Activated naive CD4-positive, alpha-beta T cell treated with anti-CD3 and anti-CD28 coated beads, Interleukin-2, amount 10 ng/mL, durations not matched to agents 7 days and 5 days (primary cell): ENCODE measurements around the gene ACOT6.
"Not testable (repeated sequence)": the region's sequence is repeated elsewhere in the genome, so short reads cannot be mapped to it uniquely, and the experiment has no call there.

Experiments used
- CTCF ChIA-PET: fragments of 350-600 bp; sonication (Branson Sonifier 250); formaldehyde crosslinking; loops from one replicate; lab custom pipeline; 2021; ENCODE audit warnings: antibody characterized with exemption; lab: Charles Lee
- DNase-seq: peaks from one replicate; pipeline ENCODE4 v3.0.0-alpha.2; 2020
- H3K27ac Mint-ChIP-seq: one replicate; pipeline ENCODE4 v1.8.0; 2021; ENCODE audit warnings: mild to moderate bottlenecking, moderate library complexity, mixed read lengths
- H3K27me3 Mint-ChIP-seq: one replicate; pipeline ENCODE4 v1.8.0; 2021; ENCODE audit warnings: mild to moderate bottlenecking, mixed read lengths
- H3K36me3 Mint-ChIP-seq: one replicate; pipeline ENCODE4 v1.8.0; 2021; ENCODE audit warnings: mixed read lengths
- H3K4me1 Mint-ChIP-seq: one replicate; pipeline ENCODE4 v1.8.0; 2021; ENCODE audit warnings: mixed read lengths
- H3K4me3 Mint-ChIP-seq: one replicate; pipeline ENCODE4 v1.8.0; 2021; ENCODE audit warnings: mild to moderate bottlenecking, moderate library complexity, mixed read lengths
- H3K9me3 Mint-ChIP-seq: one replicate; pipeline ENCODE4 v1.8.0; 2021; ENCODE audit warnings: mixed read lengths

The ACOT6 gene

GRCh38 chr14:73644531-73645247 lies 32.4 kb downstream of the ACOT6 start, which contains the start of gene DNAL1:
Gene DNAL1, plus strand, starts transcription at chr14:73644986. Its CDS starts 54 bp downstream, at chr14:73645040.
- H3K27me3 Mint-ChIP-seq = peaks cover 3% of the 10 kb centered on the region
- peak within 1 kb of the TSS; percentile 94 for H3K4me3 Mint-ChIP-seq
- CTCF ChIA-PET = interaction anchor here (1.1 kb wide), 1 partner anchor 11 kb away, joined by 3 read pairs; no protein-coding TSS in a partner anchor
- no peaks in the 10 kb centered on the region for H3K9me3 Mint-ChIP-seq
- DNase-seq = peak; percentile 94
- H3K4me1 Mint-ChIP-seq = peaks cover 21% of the 10 kb centered on the region
- H3K27ac Mint-ChIP-seq = peak within 1 kb of the TSS; percentile 89
- peaks cover 4% of the 10 kb centered on the region for H3K36me3 Mint-ChIP-seq

GRCh38 chr14:73645248-73645610 lies 32.9 kb downstream of the ACOT6 start:
- CTCF ChIA-PET = no interaction called here
- Mint-ChIP-seq H3K4me3 (peak overlapping the region; percentile 94), H3K27ac (peak overlapping the region; percentile 89), H3K4me1 (peaks cover 21% of the 10 kb centered on the region), H3K9me3 (no peaks in the 10 kb centered on the region), H3K27me3 (peaks cover 3% of the 10 kb centered on the region), H3K36me3 (peaks cover 4% of the 10 kb centered on the region)
- no peak for DNase-seq

- CTCF ChIA-PET = no interaction called here
- Mint-ChIP-seq H3K36me3 (peaks cover 3% of the 10 kb centered on the region), H3K27ac (no peak overlapping the region), H3K4me3 (no peak overlapping the region), H3K4me1 (peaks cover 2% of the 10 kb centered on the region), H3K9me3 (no peaks in the 10 kb centered on the region), H3K27me3 (no peaks in the 10 kb centered on the region)
- DNase-seq = no peak
Observed at GRCh38 chr14:73651005-73651404, 38.7 kb downstream of the ACOT6 start.

GRCh38 chr14:73655851-73656250 lies 43.5 kb downstream of the ACOT6 start:
- H3K36me3 Mint-ChIP-seq = peaks cover 3% of the 10 kb centered on the region
- H3K4me1 Mint-ChIP-seq = peaks cover 2% of the 10 kb centered on the region
- no peak overlapping the region for H3K4me3 Mint-ChIP-seq
- H3K27ac Mint-ChIP-seq = no peak overlapping the region
- no peaks in the 10 kb centered on the region for H3K9me3 Mint-ChIP-seq
- no peak for DNase-seq
- H3K27me3 Mint-ChIP-seq = no peaks in the 10 kb centered on the region
- CTCF ChIA-PET = interaction anchor here (1.0 kb wide), 1 partner anchor 57 kb away, joined by 3 read pairs; no protein-coding TSS in a partner anchor

GRCh38 chr14:73659202-73659601 lies 46.9 kb downstream of the ACOT6 start:
- H3K4me3 Mint-ChIP-seq, H3K27me3 Mint-ChIP-seq, H3K4me1 Mint-ChIP-seq, CTCF ChIA-PET, H3K9me3 Mint-ChIP-seq, H3K27ac Mint-ChIP-seq, H3K36me3 Mint-ChIP-seq, DNase-seq: not testable (repeated sequence)

- Mint-ChIP-seq H3K4me1 (peaks cover 2% of the 10 kb centered on the region), H3K27me3 (no peaks in the 10 kb centered on the region), H3K36me3 (no peaks in the 10 kb centered on the region), H3K4me3 (no peak overlapping the region), H3K27ac (no peak overlapping the region), H3K9me3 (no peaks in the 10 kb centered on the region)
- no peak for DNase-seq
- CTCF ChIA-PET = interaction anchor here (0.6 kb wide), 1 partner anchor 533 kb away, joined by 3 read pairs; no protein-coding TSS in a partner anchor
Observed at GRCh38 chr14:73660511-73660910, 48.2 kb downstream of the ACOT6 start.

GRCh38 chr14:73661872-73662271 lies 49.6 kb downstream of the ACOT6 start:
- no peaks in the 10 kb centered on the region for H3K27me3 Mint-ChIP-seq
- no peaks in the 10 kb centered on the region for H3K36me3 Mint-ChIP-seq
- no peaks in the 10 kb centered on the region for H3K9me3 Mint-ChIP-seq
- peaks cover 2% of the 10 kb centered on the region for H3K4me1 Mint-ChIP-seq
- H3K27ac Mint-ChIP-seq = no peak overlapping the region
- H3K4me3 Mint-ChIP-seq = no peak overlapping the region
- CTCF ChIA-PET = no interaction called here
- no peak for DNase-seq

GRCh38 chr14:73662487-73662943 lies 50.2 kb downstream of the ACOT6 start:
- CTCF ChIA-PET = interaction anchor here (0.6 kb wide), 1 partner anchor 143 kb away, joined by 3 read pairs; no protein-coding TSS in a partner anchor
- no peak overlapping the region for H3K27ac Mint-ChIP-seq

GRCh38 chr14:73663548-73664212 lies 51.4 kb downstream of the ACOT6 start:
- no peaks in the 10 kb centered on the region for H3K9me3 Mint-ChIP-seq
- CTCF ChIA-PET = no interaction called here
- no peaks in the 10 kb centered on the region for H3K36me3 Mint-ChIP-seq
- no peaks in the 10 kb centered on the region for H3K4me1 Mint-ChIP-seq
- H3K27ac Mint-ChIP-seq = no peak overlapping the region
- no peak for DNase-seq
- no peaks in the 10 kb centered on the region for H3K27me3 Mint-ChIP-seq
- no peak overlapping the region for H3K4me3 Mint-ChIP-seq

More at GRCh38 chr14:73662487-73662943, 50.2 kb downstream of the ACOT6 start:
- no peak for DNase-seq
- Mint-ChIP-seq H3K4me3 (no peak overlapping the region), H3K9me3 (no peaks in the 10 kb centered on the region), H3K27me3 (no peaks in the 10 kb centered on the region), H3K36me3 (no peaks in the 10 kb centered on the region), H3K4me1 (peaks cover 2% of the 10 kb centered on the region)

- no peaks in the 10 kb centered on the region for H3K27me3 Mint-ChIP-seq
- H3K9me3 Mint-ChIP-seq = no peaks in the 10 kb centered on the region
- no peak overlapping the region for H3K27ac Mint-ChIP-seq
- DNase-seq = no peak
- H3K4me1 Mint-ChIP-seq = no peaks in the 10 kb centered on the region
- CTCF ChIA-PET = no interaction called here
- H3K36me3 Mint-ChIP-seq = no peaks in the 10 kb centered on the region
- no peak overlapping the region for H3K4me3 Mint-ChIP-seq
Observed at GRCh38 chr14:73665130-73665529, 52.8 kb downstream of the ACOT6 start.

GRCh38 chr14:73666583-73666982 lies 54.3 kb downstream of the ACOT6 start:
- CTCF ChIA-PET = no interaction called here
- no peaks in the 10 kb centered on the region for H3K9me3 Mint-ChIP-seq
- H3K4me3 Mint-ChIP-seq = no peak overlapping the region
- H3K27me3 Mint-ChIP-seq = no peaks in the 10 kb centered on the region
- no peaks in the 10 kb centered on the region for H3K4me1 Mint-ChIP-seq
- DNase-seq = no peak
- no peaks in the 10 kb centered on the region for H3K36me3 Mint-ChIP-seq
- no peak overlapping the region for H3K27ac Mint-ChIP-seq

GRCh38 chr14:73667854-73668253 lies 55.5 kb downstream of the ACOT6 start:
- Mint-ChIP-seq H3K9me3 (no peaks in the 10 kb centered on the region), H3K4me3 (no peak overlapping the region), H3K36me3 (no peaks in the 10 kb centered on the region), H3K4me1 (no peaks in the 10 kb centered on the region), H3K27me3 (no peaks in the 10 kb centered on the region), H3K27ac (no peak overlapping the region)
- CTCF ChIA-PET = interaction anchor here (0.8 kb wide), 1 partner anchor 19 kb away, joined by 3 read pairs; no protein-coding TSS in a partner anchor
- no peak for DNase-seq
